Neuron (in vitro differentiated cells): Measurements from ENCODE around the gene ACTL6A.

Experiments
- H2AFZ ChIP-seq: one replicate; pipeline ENCODE4 v1.6.1; 2013; ENCODE audit warnings: low read depth, mild to moderate bottlenecking, inconsistent platforms, low read length, moderate library complexity
- H3K27me3 ChIP-seq: one replicate; pipeline ENCODE4 v1.6.1; 2013; ENCODE audit warnings: low read length; ENCODE audit not compliant: insufficient read depth
- H3K36me3 ChIP-seq: one replicate; pipeline ENCODE4 v1.6.1; 2013; ENCODE audit warnings: low read length; ENCODE audit not compliant: insufficient read depth
- H3K4me1 ChIP-seq: one replicate; pipeline ENCODE4 v1.6.1; 2013; ENCODE audit warnings: low read length; ENCODE audit not compliant: insufficient read depth
- H3K4me3 ChIP-seq: 2 replicates; pipeline ENCODE4 v1.5.1; 2013; ENCODE audit warnings: mild to moderate bottlenecking, low read length, moderate library complexity
- H3K9me3 ChIP-seq: one replicate; pipeline ENCODE4 v1.6.1; 2013; ENCODE audit warnings: low read length

Gene ACTL6A

DNA sequence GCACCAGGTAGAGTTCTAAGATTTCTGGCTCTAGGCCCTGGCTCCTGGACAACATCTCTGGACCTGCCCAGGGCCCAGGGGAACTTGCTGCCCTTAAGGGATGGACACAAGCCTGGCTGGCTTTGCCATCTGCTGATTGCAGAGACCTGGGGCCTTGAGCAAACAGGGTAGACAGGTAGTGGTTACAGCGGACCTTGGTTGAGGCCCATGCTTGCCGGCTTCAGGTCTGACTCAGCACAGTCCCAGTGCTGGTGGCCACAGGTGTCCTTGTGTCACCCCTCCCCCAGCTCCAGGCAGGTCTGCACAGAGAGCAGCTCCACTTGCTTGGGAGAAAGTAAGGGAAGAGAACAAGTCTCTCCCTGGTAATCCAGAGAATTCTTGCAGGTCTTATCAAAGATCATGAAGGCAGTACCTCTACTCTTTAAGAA is 15.9 kb upstream of the ACTL6A start:
- Histone ChIP-seq H3K9me3 (no peaks in the 10 kb centered on the region), H3K27me3 (no peaks in the 10 kb centered on the region), H3K4me3 (no peak overlapping the region), H3K4me1 (peaks cover 7% of the 10 kb centered on the region), H3K36me3 (no peaks in the 10 kb centered on the region), H2AFZ (no peak overlapping the region)

DNA sequence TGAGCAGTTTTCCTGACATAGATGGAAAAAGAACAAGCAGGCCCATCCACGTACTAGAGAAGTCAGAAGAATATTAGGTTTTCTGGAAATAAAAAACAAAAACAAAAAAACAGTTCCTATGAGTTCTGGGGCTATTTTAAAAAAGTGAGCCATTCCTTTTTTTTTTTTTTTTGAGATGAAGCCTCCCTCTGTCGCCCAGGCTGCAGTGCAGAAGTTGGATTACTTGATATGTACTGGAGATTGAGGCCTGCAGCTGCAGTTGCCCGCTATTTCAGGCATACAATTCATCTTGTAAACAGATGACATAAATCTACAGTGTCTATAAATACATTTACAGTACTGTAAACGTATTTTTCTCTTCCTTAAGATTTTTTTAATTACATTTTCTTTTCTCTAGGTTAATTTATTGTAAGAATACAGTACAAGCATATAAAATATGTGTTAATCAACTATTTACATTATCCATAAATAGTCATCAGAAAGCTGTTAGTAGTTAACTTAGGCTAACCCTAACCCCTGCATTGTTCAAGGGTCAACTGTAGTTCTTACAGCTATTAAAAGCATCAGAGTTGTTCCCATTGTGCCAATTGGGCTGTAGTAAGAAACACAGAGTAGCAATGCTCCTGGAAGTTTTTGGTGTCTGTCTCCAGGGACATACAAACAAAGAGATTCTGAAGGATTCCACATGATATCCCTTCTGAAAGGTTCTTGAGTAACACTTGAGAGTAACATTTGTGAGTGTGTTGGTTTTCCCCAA is 11.2 kb upstream of the ACTL6A start:
- H3K4me3 ChIP-seq = no peak overlapping the region
- H3K4me1 ChIP-seq = peaks cover 7% of the 10 kb centered on the region
- no peaks in the 10 kb centered on the region for H3K9me3 ChIP-seq
- H3K36me3 ChIP-seq = no peaks in the 10 kb centered on the region
- no peaks in the 10 kb centered on the region for H3K27me3 ChIP-seq
- H2AFZ ChIP-seq = no peak overlapping the region

DNA sequence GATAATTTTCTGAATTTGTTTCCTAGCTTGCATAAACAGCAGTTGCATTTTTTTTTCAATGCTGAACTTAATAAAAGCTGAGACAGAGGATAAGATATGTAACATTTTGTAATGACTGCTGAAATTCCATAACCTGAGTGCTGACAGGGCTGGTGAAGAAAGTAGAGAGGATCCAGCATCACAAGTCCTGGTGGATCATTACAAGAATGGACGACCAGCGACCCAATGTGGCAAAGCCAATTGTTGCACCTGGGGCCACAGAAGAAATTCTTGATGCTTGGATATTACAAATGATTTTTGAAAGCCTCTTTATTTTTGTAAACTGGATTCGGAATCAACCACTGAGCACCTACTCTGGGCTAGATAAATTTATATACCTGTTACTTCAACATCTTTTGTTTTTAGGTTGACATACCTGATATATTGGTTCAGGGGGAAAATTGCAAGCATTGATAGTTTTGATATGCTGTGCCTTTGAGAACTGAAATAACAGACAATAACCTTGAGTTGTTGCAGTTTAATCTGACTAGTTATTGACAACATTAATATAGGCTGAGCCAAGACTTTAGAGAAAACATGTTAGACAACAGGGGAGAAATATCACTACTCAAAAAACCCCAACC is 3.9 kb upstream of the ACTL6A start:
- Histone ChIP-seq H3K4me1 (peaks cover 3% of the 10 kb centered on the region), H2AFZ (no peak overlapping the region), H3K9me3 (no peaks in the 10 kb centered on the region), H3K36me3 (no peaks in the 10 kb centered on the region), H3K27me3 (no peaks in the 10 kb centered on the region), H3K4me3 (no peak overlapping the region)

DNA sequence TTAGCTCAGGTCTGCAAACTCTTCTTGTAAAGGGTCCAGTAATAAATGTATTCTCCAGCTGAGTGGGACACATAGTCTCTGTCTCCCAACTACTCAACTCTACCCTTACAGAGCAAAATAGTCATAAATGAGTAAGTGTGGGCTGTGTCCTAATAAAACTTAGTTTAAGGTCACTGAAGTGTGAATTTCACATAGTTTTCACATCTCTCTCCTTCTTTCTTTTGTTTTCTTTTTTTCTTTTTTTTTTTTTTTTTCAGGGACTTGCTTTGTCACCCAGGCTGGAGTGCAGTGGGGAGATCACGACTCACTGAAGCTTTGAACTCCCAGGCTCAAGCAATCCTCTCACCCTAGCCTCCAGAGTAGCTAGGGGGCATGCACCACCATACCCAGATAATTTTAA is 1.9 kb upstream of the ACTL6A start:
- no peak overlapping the region for H3K4me3 ChIP-seq
- H3K36me3 ChIP-seq = no peaks in the 10 kb centered on the region
- no peak overlapping the region for H2AFZ ChIP-seq
- no peaks in the 10 kb centered on the region for H3K9me3 ChIP-seq
- peaks cover 11% of the 10 kb centered on the region for H3K4me1 ChIP-seq
- H3K27me3 ChIP-seq = no peaks in the 10 kb centered on the region

DNA sequence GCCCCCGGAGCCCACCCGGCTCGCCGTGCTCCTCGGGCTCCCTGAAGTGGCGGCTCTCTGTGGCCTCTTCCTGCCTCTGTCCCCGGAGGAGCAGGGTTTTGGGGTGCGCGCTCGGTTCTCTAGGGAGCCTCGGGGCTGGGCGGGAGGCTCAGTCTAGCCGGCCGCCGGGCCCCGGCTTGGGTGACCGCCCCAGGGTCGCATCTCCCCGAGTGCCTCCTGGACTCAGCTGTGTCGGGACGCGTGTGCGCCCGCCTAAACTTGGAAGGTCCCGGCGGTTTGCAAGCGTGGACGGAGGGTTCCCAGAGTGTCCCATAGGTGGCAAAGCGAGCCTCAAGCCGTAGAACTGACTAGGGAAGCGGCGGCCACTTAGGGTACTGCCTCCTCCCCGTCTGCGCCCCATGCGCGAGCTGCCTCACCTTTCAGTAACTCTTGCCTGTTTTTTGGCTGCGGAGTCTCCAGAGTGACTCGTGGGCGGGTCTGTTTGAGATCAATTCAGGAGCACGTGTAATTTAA is 601 bp downstream of the ACTL6A start:
- H3K9me3 ChIP-seq = no peaks in the 10 kb centered on the region
- peaks cover 11% of the 10 kb centered on the region for H3K4me1 ChIP-seq
- no peaks in the 10 kb centered on the region for H3K27me3 ChIP-seq
- H2AFZ ChIP-seq = no peak overlapping the region
- H3K4me3 ChIP-seq = peak overlapping the region; percentile 90
- H3K36me3 ChIP-seq = no peaks in the 10 kb centered on the region

DNA sequence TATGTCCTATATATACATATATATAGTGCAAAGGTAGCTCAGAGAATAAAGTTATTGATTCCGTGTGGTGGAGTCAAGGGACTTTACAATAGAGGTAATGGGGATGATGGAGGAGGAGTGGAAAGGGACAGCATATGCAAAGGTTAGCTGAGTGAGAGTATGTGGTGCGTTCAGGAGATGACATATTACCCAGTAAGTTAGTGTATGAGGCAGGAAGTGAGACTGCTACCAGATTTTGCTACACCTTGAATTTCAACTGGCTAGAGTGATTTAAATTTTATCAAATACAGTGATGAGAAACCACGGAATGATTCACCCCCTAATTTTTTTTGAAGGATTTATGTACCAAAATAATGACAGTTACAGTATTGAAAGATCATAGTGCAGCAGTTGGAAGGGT is 2.8 kb downstream of the ACTL6A start:
- peaks cover 11% of the 10 kb centered on the region for H3K4me1 ChIP-seq
- H2AFZ ChIP-seq = no peak overlapping the region
- peaks cover 12% of the 10 kb centered on the region for H3K36me3 ChIP-seq
- no peak overlapping the region for H3K4me3 ChIP-seq
- H3K9me3 ChIP-seq = no peaks in the 10 kb centered on the region
- H3K27me3 ChIP-seq = no peaks in the 10 kb centered on the region

DNA sequence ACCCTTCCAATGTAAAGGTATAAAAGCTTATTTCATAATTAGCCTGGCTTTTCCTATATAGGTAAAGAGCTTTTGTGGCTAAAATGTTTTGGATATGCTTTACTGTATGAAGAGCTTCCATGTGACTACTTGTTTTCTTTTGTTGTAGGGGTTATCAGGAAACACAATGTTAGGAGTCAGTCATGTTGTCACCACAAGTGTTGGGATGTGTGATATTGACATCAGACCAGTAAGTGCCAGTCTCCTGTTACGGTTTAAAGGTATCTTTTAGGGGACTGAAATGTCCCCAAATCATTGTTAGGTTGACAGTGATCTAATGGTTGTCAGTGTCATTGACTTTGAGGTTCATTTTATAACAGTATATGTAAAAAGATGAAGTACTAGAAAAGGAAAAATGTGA is 18.3 kb downstream of the ACTL6A start:
- H3K27me3 ChIP-seq = no peaks in the 10 kb centered on the region
- H3K4me1 ChIP-seq = no peaks in the 10 kb centered on the region
- peaks cover 79% of the 10 kb centered on the region for H3K36me3 ChIP-seq
- H3K4me3 ChIP-seq = no peak overlapping the region
- H3K9me3 ChIP-seq = no peaks in the 10 kb centered on the region
- no peak overlapping the region for H2AFZ ChIP-seq

DNA sequence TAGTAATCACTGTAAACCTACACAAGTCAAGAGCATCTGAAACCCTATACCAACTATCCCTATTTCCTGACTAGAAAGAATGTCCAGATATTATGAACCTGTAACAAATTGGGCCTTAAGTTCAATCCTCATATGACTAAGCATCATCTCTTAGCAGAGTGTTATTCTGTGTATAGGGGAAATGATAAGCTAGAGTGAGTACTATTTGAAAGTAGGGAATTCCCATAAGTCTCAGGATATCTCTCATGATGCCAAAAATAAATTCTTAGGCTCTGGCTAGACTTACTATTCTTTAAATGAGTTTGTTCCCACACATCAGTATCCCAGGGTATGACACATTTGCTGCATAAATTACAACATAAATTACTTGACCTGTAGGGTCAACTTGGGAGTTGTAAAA is 26.4 kb downstream of the ACTL6A start:
- H3K27me3 ChIP-seq = no peaks in the 10 kb centered on the region
- H3K36me3 ChIP-seq = peaks cover 88% of the 10 kb centered on the region
- H2AFZ ChIP-seq = no peak overlapping the region
- H3K4me1 ChIP-seq = no peaks in the 10 kb centered on the region
- H3K9me3 ChIP-seq = no peaks in the 10 kb centered on the region
- H3K4me3 ChIP-seq = no peak overlapping the region

DNA sequence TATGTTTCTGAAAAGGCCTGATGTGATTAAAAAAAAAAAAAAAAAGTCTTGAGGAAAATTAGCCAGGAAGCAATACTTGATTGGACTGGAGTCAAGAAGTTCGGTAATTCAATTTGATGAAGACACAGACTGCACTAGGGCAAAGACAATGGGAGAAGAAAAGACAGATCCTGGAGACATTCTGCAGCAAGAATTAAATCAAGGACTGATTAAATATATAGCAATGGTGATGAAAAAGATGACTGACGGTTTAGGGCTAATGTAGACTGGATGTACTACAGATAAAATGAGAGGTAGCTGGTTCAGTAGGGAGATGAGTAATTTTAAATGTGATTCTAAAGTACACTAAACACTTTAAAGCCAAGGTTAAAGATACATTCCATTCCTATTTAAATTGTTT is 27.9 kb downstream of the ACTL6A start:
- Histone ChIP-seq H3K36me3 (peaks cover 89% of the 10 kb centered on the region), H2AFZ (no peak overlapping the region), H3K4me1 (no peaks in the 10 kb centered on the region), H3K9me3 (no peaks in the 10 kb centered on the region), H3K4me3 (no peak overlapping the region), H3K27me3 (no peaks in the 10 kb centered on the region)

DNA sequence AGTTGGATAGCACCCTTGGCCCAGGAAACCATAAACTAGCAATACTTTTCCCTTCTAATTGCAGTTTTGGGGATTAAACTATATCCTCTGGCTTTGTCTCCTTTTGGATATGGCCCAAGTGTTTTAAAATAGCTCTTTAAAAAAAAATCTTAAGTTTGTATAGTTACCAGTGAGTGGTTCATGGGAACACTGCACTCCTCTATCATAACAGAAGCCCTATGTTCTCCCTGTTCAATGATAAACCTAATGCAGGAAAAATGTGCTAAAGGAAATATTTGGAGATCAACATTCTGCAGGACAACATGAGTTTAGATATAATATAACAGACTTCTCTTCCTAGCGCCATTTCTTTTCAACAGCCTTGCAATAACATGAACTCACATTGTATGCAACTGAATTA is 28.6 kb downstream of the ACTL6A start:
- Histone ChIP-seq H2AFZ (no peak overlapping the region), H3K4me3 (no peak overlapping the region), H3K27me3 (no peaks in the 10 kb centered on the region), H3K9me3 (no peaks in the 10 kb centered on the region), H3K4me1 (no peaks in the 10 kb centered on the region), H3K36me3 (peaks cover 89% of the 10 kb centered on the region)

DNA sequence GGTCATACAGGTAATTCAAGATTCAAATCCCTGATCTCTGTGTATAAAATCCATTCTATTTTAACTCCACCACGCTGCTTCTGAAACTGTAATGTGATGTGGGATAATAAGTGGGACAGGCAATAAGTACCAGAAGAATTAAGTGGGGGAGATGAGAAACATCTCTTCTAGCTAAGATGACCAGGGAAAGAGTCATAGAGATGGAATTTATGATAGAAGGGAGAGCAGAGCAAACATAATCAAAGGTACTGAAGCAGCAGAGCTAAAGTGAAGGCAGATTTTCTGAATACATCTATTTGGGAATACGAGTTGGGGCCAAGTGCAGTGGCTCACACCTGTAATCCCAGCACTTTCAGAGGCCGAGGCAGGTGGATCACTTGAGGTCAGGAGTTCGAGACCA is 36.8 kb downstream of the ACTL6A start:
- no peak overlapping the region for H3K4me3 ChIP-seq
- H2AFZ ChIP-seq = no peak overlapping the region
- H3K36me3 ChIP-seq = peaks cover 73% of the 10 kb centered on the region
- H3K4me1 ChIP-seq = peaks cover 6% of the 10 kb centered on the region
- no peaks in the 10 kb centered on the region for H3K27me3 ChIP-seq
- no peaks in the 10 kb centered on the region for H3K9me3 ChIP-seq

DNA sequence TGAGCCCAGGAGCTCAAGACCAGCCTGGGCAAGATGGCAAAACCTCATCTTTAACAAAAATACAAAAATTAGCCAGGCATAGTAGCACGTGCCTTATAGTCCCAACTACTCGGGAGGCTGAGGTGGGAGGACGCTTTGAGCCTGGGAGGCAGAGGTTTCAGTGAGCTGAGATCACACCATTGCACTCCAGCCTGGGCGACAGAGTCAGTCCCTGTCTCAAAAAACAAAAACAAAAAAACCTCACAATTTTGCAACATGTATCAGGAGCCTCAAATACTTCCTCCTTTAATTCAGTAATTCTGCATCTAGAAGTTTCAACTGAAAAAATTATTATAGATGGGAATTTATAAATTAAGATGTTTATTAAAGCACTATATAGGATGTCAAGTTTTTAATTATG is 40.6 kb downstream of the ACTL6A start:
- H2AFZ ChIP-seq = no peak overlapping the region
- no peaks in the 10 kb centered on the region for H3K9me3 ChIP-seq
- H3K36me3 ChIP-seq = peaks cover 48% of the 10 kb centered on the region
- no peaks in the 10 kb centered on the region for H3K27me3 ChIP-seq
- H3K4me3 ChIP-seq = peak overlapping the region; percentile 66
- peaks cover 9% of the 10 kb centered on the region for H3K4me1 ChIP-seq

DNA sequence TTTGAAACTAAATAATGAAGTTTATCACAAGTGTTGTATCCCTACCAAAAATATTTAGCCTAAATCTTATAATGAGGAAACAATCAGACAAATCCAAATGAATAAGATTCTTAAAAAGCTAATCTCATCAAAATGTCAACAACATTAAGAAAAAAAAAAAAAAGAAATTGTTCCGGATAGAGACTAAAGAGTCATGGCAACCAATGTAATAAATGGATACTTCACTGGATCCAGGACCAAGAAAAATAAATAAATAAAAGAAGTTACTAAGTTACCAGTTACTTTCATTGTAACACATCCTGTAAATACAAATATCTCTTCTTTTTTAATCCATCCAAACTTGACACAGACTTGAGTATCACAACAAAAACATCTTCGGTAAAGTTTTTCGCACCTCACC is 41.1 kb downstream of the ACTL6A start:
- H2AFZ ChIP-seq = peak overlapping the region; percentile 30
- peaks cover 9% of the 10 kb centered on the region for H3K4me1 ChIP-seq
- H3K27me3 ChIP-seq = no peaks in the 10 kb centered on the region
- H3K9me3 ChIP-seq = no peaks in the 10 kb centered on the region
- peaks cover 43% of the 10 kb centered on the region for H3K36me3 ChIP-seq
- H3K4me3 ChIP-seq = peak overlapping the region; percentile 66
